ENCODE measurements around the gene TANGO6.

DNA sequence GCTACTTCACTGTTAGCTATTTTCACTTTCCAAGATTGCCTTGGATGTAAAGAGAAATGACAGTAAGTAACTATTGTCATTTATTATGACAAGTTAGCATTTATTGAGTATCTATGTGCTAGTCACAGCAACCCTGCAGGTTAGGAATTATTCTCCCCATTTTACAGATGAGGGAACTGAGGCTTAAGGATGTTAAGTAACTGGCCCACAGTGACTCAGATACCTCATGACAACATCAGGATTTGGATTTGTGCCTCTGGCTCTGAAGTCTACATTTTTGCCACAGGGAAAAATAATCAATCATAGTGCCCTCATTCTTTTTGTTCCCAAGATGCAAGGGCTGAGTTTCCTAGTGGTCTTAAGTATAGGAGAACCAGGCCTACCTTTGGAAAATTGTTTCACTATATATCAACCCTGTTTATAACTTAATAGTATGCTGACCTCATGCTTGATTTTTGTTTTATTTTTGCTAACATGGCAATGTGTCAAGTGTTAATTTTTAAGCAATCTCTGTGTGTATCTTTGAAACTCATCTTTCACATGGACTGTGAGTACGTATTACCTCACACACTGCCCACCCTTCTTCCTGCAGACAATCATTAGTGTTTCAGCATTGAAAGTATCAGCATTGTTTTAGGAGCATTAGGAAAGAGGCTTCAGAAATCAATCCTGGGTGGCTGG lies 105.0 kb downstream of the TANGO6 start:
- TF ChIP-seq POLR2A (IDR thresholded peaks at IDR 0.05) = no peak
- TF ChIP-seq, protein P1, sequence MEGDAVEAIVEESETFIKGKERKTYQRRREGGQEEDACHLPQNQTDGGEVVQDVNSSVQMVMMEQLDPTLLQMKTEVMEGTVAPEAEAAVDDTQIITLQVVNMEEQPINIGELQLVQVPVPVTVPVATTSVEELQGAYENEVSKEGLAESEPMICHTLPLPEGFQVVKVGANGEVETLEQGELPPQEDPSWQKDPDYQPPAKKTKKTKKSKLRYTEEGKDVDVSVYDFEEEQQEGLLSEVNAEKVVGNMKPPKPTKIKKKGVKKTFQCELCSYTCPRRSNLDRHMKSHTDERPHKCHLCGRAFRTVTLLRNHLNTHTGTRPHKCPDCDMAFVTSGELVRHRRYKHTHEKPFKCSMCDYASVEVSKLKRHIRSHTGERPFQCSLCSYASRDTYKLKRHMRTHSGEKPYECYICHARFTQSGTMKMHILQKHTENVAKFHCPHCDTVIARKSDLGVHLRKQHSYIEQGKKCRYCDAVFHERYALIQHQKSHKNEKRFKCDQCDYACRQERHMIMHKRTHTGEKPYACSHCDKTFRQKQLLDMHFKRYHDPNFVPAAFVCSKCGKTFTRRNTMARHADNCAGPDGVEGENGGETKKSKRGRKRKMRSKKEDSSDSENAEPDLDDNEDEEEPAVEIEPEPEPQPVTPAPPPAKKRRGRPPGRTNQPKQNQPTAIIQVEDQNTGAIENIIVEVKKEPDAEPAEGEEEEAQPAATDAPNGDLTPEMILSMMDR (IDR thresholded peaks at IDR 0.05) = no peak
